Endodermal cell (in vitro differentiated cells): Measurements from ENCODE around the gene NEMP1. TPM values are rescaled to one million over a fixed set of nuclear protein-coding genes. Genes with fewer than 3 reads are reported as not detected.
"Not testable (repeated sequence)": the region's sequence is repeated elsewhere in the genome, so short reads cannot be mapped to it uniquely, and the experiment has no call there.

Experiments used
- DNase-seq: peaks from one replicate; pipeline ENCODE4 v3.0.0-alpha.2; 2017
- H3K27ac ChIP-seq: 2 replicates; pipeline ENCODE4 v1.5.1; 2013; ENCODE audit warnings: mild to moderate bottlenecking, low read depth, low read length, moderate library complexity
- H3K27me3 ChIP-seq: 2 replicates; pipeline ENCODE4 v1.6.1; 2013; ENCODE audit warnings: mild to moderate bottlenecking, low read length, moderate library complexity; ENCODE audit not compliant: insufficient read depth, control insufficient read depth, poor library complexity, severe bottlenecking
- H3K36me3 ChIP-seq: 2 replicates; pipeline ENCODE4 v1.7.0; 2013; ENCODE audit warnings: mild to moderate bottlenecking, low read length, moderate library complexity; ENCODE audit not compliant: control insufficient read depth, insufficient read depth
- H3K4me1 ChIP-seq: one replicate; pipeline ENCODE4 v1.7.0; 2013; ENCODE audit warnings: low read length; ENCODE audit not compliant: control insufficient read depth, insufficient read depth
- H3K4me3 ChIP-seq: 2 replicates; pipeline ENCODE4 v1.5.1; 2013; ENCODE audit warnings: mild to moderate bottlenecking, low read length, moderate library complexity
- H3K9ac ChIP-seq: 2 replicates; pipeline ENCODE4 v1.6.1; 2013; ENCODE audit warnings: mild to moderate bottlenecking, low read length, moderate library complexity; ENCODE audit not compliant: poor library complexity, severe bottlenecking; ENCODE audit errors: extremely low read depth
- H3K9me3 ChIP-seq: 2 replicates; pipeline ENCODE4 v1.6.1; 2013; ENCODE audit warnings: mild to moderate bottlenecking, low read length, moderate library complexity; ENCODE audit not compliant: control insufficient read depth
- H3K27ac Mint-ChIP-seq: 2 replicates; pipeline ENCODE4 v1.8.0; 2020; ENCODE audit warnings: mixed read lengths
- H3K27me3 Mint-ChIP-seq: 2 replicates; pipeline ENCODE4 v1.8.0; 2021; ENCODE audit warnings: mild to moderate bottlenecking, mixed read lengths; ENCODE audit not compliant: insufficient read depth
- H3K36me3 Mint-ChIP-seq: 2 replicates; pipeline ENCODE4 v1.8.0; 2020; ENCODE audit warnings: low read depth, mixed read lengths
- H3K4me1 Mint-ChIP-seq: 2 replicates; pipeline ENCODE4 v1.8.0; 2020; ENCODE audit warnings: mixed read lengths
- H3K4me3 Mint-ChIP-seq: 2 replicates; pipeline ENCODE4 v1.8.0; 2020; ENCODE audit warnings: mild to moderate bottlenecking, moderate library complexity, mixed read lengths
- H3K9me3 Mint-ChIP-seq: 2 replicates; pipeline ENCODE4 v1.8.0; 2020; ENCODE audit warnings: mild to moderate bottlenecking, mixed read lengths
- WGBS, 2 experiments: methylation state at CpG; one replicate each; pipeline versions ENCODE4 v1.1.5 to v1.1.7; 2013; ENCODE audit warnings: missing lambda C conversion rate in 2 of 2, mixed read lengths in 1 of 2; ENCODE audit not compliant: insufficient coverage in 1 of 2, insufficient read length in 1 of 2; 5-methylcytosine and 5-hydroxymethylcytosine counted together
- total RNA-seq, 2 donors: library from RNA; stranded (reverse); fragmentation: NEBNext Ultra II Directional in 1 of 2; extraction: Animal tissue kit (Norgen Biotek cat#: 25700) in 1 of 2; gene quantifications; 2 replicates in 1 of 2; 3 replicates in 1 of 2; pipeline ENCODE4 v1.2.1, GENCODE V29; 2021
- TF ChIP-seq, protein P1 (sequence below): fragments of 200-600 bp; sonication (generic); conservative IDR thresholded peaks from 2 replicates; pipeline ENCODE4 v1.5.0; 2021; ENCODE audit warnings: antibody characterized with exemption, mild to moderate bottlenecking

NEMP1 gene
- total RNA-seq, 2 donors from 2014 or later, result 36.3 to 52.6 TPM

DNA sequence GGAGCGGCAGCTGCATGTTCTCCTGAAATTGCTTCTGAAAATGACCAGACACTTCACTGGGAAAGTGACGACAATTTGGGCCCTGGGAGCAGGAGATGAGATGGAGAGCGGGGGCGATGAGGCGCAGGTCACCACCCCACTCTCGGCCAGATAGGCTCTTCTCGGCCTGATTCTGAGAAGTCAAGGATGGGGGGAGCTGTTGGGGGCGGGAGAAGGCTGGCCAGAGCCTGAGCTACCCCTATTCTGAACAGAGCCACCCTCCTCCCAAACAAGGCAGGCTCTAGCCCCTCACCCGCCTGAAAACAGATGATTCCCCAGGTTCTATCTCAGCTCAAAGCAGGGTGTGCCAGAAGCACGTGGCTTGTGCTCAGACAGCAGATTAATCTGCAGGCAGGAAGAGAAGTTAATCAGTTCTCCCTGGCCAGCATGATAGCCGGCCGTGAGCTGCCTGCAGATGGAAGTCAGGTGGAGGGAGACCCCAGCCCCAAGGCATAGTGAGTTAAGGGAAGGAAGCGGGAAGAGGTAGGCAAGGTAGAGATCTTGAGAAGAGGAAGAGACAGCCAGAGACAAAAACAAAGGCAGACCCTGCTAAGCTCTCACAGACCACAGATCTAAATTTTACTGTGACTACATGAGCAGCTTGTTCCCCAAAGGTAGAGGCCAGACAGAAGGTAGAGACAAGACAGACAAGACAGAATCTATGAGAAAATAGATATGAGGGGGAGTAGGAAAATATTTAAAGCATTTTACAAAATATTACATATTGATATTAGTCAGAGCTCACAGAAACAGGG is 51.4 kb downstream of the NEMP1 start:
- peaks cover 7% of the 10 kb centered on the region for H3K27me3 Mint-ChIP-seq
- no peak overlapping the region for H3K4me3 Mint-ChIP-seq
- peaks cover 17% of the 10 kb centered on the region for H3K4me1 Mint-ChIP-seq
- Histone ChIP-seq H3K27ac (no peak overlapping the region), H3K9ac (no peak overlapping the region), H3K36me3 (no peaks in the 10 kb centered on the region), H3K9me3 (no peaks in the 10 kb centered on the region), H3K27me3 (no peaks in the 10 kb centered on the region), H3K4me1 (no peaks in the 10 kb centered on the region), H3K4me3 (no peak overlapping the region)
- no peaks in the 10 kb centered on the region for H3K36me3 Mint-ChIP-seq
- peak; percentile 71 for DNase-seq
- WGBS, 2 experiments, result 79 to 81% methylated on average over 8 to 13 of the region's 13 CpGs
- H3K9me3 Mint-ChIP-seq, result no peaks in the 10 kb centered on the region
- H3K27ac Mint-ChIP-seq, result no peak overlapping the region
- TF ChIP-seq, protein P1, sequence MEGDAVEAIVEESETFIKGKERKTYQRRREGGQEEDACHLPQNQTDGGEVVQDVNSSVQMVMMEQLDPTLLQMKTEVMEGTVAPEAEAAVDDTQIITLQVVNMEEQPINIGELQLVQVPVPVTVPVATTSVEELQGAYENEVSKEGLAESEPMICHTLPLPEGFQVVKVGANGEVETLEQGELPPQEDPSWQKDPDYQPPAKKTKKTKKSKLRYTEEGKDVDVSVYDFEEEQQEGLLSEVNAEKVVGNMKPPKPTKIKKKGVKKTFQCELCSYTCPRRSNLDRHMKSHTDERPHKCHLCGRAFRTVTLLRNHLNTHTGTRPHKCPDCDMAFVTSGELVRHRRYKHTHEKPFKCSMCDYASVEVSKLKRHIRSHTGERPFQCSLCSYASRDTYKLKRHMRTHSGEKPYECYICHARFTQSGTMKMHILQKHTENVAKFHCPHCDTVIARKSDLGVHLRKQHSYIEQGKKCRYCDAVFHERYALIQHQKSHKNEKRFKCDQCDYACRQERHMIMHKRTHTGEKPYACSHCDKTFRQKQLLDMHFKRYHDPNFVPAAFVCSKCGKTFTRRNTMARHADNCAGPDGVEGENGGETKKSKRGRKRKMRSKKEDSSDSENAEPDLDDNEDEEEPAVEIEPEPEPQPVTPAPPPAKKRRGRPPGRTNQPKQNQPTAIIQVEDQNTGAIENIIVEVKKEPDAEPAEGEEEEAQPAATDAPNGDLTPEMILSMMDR, result no peak

DNA sequence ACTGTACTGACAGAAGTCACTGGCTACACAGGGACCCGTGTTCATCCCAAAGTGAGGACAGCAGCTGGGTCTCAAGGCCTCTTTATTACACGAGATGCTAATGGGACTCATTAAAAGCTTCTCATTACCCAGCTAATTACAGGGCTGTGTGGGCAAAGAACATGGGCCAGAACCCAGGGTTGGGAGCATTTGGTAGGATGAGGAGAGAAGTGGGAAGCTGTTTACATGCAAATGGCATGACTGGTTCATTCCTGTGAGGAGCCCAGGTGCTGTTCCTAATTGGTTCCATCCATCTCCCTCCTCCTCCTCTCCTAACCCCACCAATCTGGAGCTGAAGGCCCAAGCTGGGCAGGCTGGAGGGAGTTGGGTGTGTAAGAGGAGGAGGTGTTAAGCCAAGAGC is 53.4 kb downstream of the NEMP1 start:
- no peak overlapping the region for H3K9ac ChIP-seq
- 90 to 91% methylated on average over 2 of the region's 2 CpGs for WGBS, 2 experiments
- TF ChIP-seq, protein P1, result no peak
- H3K4me3 Mint-ChIP-seq, result no peak overlapping the region
- no peaks in the 10 kb centered on the region for H3K9me3 ChIP-seq
- H3K27ac Mint-ChIP-seq, result no peak overlapping the region
- peaks cover 7% of the 10 kb centered on the region for H3K27me3 Mint-ChIP-seq
- H3K36me3 Mint-ChIP-seq, result no peaks in the 10 kb centered on the region
- no peak for DNase-seq
- H3K9me3 Mint-ChIP-seq, result no peaks in the 10 kb centered on the region
- no peak overlapping the region for H3K27ac ChIP-seq
- no peaks in the 10 kb centered on the region for H3K27me3 ChIP-seq
- H3K36me3 ChIP-seq, result no peaks in the 10 kb centered on the region
- H3K4me1 ChIP-seq, result no peaks in the 10 kb centered on the region
- H3K4me3 ChIP-seq, result no peak overlapping the region
- peaks cover 17% of the 10 kb centered on the region for H3K4me1 Mint-ChIP-seq

DNA sequence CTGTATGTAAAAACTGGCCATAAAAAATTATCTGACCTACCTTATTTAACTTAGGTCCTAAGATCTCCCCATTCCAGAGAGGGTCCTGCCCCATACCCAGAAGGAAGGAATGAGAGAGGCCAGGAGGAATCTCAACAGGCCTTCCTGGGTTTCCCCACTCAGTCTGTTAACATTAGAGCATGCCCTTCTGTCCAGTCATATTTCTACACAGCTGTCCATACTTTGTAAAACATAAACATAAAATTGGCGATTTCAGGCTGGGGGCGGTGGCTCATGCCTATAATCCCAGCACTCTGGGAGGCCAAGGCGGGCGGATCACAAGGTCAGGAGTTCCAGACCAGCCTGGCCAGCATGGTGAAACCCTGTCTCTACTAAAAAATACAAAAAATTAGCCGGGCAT is 56.3 kb downstream of the NEMP1 start:
- H3K36me3 Mint-ChIP-seq, H3K27me3 ChIP-seq, H3K4me3 Mint-ChIP-seq, H3K27ac ChIP-seq, H3K36me3 ChIP-seq, H3K9me3 ChIP-seq, DNase-seq, H3K27me3 Mint-ChIP-seq, H3K9me3 Mint-ChIP-seq, H3K4me1 ChIP-seq, H3K4me1 Mint-ChIP-seq, H3K4me3 ChIP-seq, H3K27ac Mint-ChIP-seq, H3K9ac ChIP-seq: not testable (repeated sequence)
- WGBS, 2 experiments, result 90 to 94% methylated on average over 4 to 5 of the region's 5 CpGs
